Measurements from ENCODE around the gene GFPT1.
"Not testable (repeated sequence)": the region's sequence is repeated elsewhere in the genome, so short reads cannot be mapped to it uniquely, and the experiment has no call there.

GFPT1 gene

DNA sequence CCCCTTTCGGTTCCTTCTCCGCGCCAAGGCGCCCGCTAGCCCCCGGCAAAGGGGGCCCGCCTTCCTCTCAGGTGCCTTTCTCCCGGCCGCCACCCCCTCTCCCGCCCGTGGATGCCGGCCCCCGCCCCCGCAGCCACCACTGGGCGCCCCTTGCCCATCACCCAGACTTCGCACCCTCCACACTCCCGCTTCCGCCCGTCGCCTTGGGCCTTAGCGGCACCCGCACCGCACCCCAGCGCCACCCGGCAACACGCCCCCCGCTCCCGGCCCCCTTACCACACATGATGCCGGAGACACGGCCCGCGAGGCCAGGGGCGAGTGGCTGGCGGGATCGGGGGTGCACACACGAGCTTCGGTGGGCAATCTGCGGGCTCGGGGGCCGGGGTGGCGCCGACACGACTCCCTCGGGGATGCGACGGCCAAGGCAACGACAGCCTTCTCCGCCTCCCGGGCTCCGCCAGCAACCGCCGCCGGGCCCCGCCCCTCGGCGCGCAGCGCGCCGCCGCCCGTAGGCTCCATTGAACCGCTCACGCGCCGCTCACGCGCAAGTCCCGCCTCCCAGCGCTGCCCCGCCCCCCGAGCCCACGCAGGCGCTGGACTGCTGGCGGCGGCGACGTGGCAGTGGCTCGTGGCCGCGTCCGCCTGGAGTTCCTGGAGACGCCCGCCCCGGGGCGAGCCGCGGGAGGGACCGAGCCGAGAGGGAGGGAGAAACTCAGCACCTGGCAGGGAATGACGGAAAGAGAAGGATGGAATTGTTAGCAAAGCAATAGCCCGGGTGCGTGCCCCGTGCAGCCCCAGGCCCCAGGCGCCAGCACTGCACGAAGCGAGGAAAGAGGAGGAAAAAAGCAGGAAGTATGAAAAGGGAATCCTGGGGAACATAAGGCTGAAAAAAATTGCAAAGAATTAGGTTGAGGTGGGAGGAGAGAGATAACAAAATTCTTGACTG lies at the start of gene GFPT1:
Gene GFPT1 (minus strand): TSS at position 439 of the 946 bp plus-strand sequence. CDS start 156 bp downstream, at position 283.
- peak; percentile 93 for DNase-seq

DNA sequence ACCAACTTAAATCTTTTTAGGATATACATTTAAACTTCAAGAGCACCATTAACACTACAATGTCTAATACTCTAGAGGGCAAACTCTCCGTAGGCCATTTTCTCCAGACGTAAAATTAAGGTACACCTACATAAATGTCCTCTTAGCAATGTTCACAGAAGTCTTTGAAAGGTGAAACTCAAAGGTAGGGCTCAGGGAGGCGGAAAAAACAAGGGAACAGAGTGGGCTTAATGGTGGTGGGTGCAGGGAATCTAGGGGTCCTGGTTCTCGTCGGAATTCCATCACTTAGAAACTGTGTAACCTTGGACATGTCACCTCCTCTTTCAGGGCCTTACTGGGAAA lies 49.5 kb upstream of the GFPT1 start:
- DNase-seq: no peak

DNA sequence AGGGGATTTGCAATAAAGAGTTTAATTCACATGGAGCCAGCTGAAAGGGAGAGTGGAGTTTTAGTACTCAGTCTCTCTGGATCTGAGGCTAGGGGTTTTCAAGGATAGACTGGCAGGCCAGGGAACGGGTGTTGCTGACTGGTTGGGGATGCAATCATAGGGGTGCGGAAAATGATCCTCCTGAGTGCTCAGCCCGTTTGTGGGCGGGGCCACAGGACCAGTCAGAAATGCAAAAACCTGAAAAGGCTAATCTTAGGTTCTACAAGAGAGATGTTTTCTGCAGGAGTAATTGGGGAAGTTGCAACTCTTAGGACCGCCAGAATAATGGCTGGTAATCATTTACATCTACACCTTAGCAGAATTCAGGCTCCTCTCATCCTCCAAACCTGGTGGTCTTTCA lies 47.7 kb upstream of the GFPT1 start:
- no peak for DNase-seq

DNA sequence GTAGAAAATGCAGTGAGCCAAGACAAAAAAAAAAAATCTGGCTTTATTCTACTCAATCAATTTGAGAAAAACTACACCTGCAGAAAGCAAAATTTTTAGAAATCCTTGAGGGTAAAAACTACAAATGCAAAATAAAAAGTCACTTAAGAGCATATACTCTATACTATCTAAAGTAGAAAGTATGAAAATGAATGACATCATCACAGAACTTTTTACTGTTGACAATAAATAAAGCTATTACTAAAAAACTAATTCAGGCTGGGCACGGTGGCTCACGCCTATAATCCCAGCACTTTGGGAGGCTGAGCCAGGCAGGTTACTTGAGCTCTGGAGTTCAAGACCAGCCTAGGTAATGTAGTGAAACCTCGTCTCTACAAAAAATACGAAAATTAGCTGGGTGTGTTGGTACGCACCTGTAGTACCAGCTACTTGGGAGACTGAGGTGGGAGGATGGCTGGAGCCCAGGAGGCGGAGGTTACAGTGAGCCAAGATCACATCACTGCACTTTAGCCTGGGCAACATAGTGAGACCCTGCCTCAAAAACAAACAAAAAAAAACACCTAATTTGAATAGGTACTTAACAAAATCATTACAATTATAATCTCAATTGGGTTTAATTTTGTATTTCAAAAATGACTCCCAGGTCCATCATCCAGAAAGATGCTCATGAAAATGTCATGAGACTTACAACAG lies 42.6 kb upstream of the GFPT1 start:
- no peak for DNase-seq

DNA sequence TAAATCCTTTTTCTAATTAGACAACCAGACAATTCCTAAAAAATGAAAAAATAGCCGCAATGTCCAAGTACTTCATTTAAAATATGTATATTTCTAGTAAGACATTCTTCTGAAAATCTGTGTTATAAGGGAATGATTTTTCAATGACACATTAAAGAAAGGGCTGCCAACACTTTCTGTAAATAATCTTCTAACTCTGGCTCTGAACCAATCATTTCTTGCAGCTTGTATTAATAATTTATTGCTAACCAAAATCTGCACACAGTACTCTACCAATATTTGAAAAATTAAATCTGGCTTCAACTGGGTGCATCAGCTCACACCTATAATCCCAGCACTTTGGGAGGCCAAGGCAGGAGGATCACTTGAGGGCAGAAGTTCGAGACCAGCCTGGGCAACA lies 42.0 kb upstream of the GFPT1 start:
- DNase-seq: no peak

DNA sequence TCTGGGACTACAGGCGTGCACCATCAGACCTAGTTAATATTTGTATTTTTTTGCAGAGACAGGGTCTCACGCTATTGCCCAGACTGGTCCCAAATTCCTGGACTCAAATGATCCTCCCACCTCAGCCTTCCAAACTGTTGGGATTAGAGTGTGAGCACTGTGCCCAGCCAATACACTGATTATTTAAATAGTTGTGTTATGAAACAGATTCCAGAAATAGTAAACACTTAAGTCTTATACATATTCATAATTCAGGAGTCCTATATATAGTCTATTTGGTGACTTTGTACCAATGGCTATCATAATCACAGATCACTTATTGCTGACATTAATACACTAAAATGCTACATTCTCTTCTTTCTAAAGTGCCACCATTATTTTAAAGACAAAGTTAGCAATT lies 37.4 kb upstream of the GFPT1 start:
- no peak for DNase-seq

DNA sequence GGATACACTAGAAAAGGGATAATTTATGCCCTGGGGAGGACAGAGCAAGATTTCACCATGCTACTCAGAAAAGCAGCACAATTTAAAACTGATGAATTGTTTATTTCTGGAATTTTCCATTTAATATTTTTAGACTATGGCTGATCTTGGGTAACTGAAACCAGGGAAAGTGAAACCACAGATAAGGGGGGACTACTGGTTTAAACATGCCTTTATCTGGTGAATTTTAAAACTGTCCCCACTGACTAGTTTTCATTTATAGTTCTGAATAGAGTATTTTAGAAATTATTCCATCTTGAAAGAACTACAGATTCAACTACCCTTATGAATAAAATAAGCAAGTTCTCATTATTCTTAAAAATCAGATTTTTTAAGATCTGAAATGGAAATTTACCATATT lies 35.2 kb upstream of the GFPT1 start:
- no peak for DNase-seq

DNA sequence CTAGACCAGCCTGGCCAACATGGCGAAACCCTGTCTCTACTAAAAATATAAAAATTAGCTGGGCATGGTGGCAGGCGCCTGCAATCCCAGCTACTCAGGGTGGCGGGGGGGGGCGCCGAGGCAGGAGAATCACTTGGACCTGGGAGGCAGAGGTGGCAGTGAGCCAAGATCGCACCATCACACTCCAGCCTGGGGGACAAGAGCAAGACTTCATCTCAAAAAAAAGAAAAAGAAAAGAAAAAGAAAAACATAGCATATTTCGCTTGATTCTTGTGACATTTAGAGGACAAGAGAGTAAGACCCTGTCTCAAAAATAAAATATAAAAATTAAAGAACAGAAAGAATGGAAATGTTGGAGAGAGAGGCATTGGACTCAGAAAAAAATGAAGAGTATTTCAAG lies 32.1 kb upstream of the GFPT1 start:
- not testable (repeated sequence) for DNase-seq

DNA sequence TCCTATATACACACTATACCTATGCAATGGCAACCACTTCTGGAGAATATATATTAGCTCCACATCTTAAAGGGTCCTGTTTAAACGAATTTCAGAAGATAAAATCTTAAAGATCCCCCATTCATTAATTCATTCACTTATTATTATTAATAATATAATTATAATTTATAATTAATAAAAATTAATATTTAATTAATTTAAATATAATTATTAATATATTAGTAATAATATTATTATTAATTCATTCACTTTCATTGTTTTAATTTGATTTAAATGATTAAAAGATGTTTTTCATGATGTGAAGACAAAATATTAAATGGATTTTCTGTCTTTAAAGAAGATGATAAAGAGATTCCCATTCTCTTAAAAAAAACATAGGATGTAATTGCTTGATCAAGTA lies 29.1 kb upstream of the GFPT1 start:
- DNase-seq: no peak

DNA sequence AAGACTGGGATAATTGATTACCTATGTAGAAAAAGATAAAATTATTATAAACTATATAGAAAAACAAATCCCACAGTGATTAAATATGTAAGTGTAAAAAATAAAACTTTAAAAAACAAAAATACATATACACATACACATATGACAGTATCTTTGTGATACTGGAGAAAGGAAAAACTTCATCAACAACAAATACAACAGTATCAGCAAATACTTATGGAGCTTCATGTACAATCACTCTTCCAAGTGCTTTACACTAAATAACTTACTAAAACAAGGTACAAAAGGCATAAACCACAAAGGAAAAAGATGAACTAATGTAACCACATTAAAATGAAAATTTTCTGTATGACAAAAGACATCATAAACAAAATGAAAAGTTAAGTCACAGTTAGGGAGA lies 24.1 kb upstream of the GFPT1 start:
- no peak for DNase-seq

DNA sequence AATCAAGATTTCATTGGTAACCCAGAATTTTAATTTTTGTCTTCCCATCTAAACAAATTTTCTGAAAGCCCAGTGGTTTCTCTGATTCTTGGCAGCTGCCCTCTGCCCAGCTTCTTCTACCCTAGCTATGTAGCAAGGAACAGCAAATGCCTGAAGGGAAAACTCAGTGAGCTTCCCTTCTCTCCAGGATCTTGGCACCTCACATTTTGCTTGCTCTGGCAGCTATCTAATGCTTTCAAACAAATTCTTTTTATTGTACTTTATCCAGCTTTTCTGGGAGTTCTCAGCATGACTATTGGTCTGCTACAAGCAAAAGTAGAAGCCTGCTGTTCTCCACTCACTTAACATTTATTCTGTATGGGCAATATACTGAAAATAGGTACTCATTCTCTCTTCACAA lies 18.3 kb upstream of the GFPT1 start:
- no peak for DNase-seq

DNA sequence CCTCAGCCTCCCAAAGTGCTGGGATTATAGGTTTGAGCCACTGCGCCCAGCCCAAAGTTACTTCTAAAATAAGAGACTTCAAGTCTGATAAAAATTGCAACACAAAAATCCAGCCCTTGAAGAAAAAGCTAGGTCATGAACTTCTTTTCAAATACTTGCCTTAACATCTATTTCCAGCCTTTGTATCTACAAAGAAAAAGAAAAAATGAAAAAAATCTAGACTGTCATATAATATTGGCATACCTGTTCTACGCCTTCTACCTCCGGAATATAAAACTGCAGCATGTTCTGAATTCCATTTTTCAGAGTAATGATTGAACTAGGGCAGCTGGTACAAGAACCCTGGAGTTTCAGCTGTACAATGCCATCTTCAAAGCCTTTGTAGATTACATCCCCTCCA lies 13.1 kb upstream of the GFPT1 start:
- no peak for DNase-seq

DNA sequence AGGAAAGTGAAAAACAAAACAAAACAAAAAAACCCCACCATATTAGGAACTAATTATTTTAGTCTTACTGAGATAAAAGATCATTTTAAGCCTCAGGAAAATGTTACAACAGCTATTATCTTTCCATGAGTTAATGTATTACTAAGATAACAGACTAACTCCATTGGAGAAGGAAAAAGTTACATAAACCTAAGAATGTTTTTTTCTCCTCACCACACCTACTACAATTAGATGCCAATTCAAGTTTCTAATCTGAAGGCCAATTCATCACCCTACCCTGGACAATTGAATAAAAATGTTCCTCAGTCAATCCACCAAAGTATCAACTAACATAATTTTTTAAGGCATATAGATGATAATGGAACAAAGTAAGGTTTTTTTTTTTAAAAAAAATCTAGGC lies 10.2 kb upstream of the GFPT1 start:
- no peak for DNase-seq

DNA sequence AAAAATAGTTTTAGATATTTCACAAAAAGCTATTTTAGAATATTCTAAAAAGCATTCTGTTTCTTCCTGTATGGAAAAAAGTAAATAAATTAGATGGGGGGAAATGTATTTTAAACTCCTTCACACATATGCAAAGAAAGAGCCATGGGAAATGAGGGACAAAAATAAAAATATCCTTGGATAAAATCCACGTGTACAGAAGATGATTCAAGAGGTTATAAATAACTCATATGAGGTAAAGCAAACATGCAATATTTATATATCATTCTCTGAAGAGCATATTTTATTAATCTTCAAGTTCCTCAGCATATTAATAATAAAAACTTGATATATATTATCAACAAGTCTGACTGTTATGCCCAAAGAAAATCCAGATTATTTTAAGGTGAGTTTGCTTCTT lies 8.8 kb upstream of the GFPT1 start:
- DNase-seq: no peak

DNA sequence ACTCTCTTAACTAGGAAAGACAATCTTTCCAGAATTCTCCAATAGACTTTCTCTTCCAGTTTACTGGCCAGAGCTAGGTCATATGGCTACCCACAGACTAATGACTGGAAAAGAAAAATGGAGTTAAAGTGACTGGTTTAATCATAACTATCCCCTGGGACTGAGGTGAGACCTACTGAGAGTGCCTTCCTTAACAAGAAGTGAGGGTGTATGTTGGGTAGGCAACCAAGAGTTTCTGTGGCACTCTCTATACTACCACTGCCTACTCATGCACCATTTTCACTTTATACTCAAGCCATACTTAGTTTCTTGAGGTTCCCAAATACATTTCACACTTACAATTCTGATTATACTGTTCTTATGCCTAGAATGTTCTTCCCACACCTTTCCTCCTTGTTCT lies 6.9 kb upstream of the GFPT1 start:
- no peak for DNase-seq

DNA sequence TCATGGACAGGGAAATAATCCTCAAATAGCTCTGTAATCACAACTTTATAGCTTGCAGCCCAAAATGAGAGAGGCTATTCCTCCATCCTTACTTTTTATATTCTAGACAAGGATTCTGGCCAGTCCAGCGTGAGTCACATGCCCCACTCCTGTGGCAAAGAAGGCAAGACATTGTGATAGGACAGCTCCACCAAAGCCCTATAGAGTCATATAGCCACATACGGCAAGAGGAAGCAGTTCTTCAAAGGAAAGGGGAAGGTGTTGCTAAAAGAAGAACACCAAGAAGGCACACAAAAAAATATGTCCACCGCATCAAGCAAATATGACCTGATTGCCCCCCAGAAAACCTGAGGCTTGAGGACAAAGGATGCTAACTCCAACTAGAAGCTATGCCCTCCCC lies 3.4 kb upstream of the GFPT1 start:
- no peak for DNase-seq

DNA sequence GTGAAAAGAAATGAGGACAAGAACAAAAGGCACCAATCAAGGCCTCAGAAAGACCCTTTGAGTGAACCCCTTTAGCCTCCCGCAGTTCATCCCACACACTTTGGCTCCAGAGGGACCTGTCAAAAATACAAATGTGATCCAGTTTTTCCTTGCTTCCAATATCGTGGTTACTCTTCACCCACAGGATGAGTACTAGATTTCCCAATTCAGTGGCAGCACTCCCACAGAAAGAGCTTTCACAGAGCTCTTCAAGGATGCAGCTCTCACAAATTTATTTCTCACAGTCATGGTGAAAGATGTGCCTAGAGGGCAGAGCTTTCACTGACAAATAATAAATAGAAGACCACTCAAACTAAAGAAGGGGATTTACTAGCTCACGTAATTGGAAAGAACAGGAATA lies 3.0 kb upstream of the GFPT1 start:
- DNase-seq: no peak

DNA sequence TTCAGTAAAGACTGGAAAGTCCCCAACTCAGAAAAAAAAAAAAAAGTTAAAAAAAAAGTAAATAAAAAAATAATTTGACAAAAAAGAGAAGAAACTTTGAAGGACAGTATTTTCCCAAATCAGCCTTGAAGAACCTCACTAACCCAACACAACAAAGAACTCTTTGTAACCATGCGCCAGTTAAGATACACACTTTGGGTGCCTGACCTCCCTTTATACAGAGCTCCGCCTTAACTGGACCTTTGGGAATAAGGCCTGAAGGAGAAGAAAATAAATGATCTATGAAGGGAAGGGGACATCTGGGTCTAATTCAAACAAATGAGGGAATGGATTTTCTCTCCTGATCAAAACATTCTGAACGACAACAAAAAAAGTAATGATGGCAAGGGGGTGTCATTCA lies 2.2 kb upstream of the GFPT1 start:
- no peak for DNase-seq

DNA sequence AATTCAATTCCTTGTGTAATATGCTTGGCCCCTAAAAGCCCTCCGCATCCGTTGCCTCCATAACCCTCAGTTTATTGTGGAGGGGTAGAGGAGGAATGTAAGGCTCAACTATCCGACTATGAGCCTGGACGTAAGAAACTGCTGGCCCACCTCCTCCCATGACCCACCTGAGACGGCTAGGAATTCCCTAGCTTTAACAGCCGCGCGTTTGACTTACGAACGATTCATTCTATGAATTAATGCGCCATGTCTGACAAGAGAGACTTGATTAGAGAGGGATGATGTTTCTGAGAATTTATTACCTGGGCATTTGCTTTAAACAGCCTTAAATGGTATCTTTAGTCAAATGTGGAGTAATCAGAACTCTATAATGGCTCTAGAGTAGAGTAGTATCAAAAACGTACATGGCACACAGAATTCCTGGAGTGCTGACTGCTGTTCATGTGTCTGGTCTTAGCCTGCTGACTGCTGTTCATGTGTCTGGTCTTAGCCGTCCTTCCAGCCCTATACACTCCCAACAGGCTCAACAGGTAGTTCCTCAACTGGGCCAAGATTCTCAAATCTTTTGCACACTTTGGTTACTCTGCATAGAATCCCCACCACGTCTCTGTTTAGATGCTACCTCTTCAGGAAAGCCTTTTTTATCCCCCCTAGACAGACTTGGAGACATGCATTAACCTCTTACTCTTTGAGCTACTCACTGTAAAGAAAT lies 899 bp upstream of the GFPT1 start:
- DNase-seq: no peak

DNA sequence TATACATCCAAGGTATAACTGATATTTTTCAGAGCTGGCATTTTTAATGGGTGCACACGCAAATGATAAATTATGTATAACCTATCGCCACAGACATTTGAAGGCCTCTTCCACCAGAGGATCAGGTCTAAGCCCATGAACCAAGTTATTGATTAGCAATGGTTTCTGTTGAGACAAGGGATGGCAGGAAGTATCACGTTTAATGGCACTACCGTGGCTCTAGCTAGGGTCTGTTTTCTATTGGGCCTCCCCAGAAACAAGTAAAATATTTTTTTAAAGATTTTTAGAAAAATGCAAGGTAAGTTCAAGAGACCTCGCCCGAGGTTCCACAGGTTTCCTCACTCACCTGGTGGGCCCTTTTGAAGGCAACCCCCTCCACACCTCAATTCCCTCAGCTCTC lies 667 bp downstream of the GFPT1 start:
- DNase-seq: no peak

DNA sequence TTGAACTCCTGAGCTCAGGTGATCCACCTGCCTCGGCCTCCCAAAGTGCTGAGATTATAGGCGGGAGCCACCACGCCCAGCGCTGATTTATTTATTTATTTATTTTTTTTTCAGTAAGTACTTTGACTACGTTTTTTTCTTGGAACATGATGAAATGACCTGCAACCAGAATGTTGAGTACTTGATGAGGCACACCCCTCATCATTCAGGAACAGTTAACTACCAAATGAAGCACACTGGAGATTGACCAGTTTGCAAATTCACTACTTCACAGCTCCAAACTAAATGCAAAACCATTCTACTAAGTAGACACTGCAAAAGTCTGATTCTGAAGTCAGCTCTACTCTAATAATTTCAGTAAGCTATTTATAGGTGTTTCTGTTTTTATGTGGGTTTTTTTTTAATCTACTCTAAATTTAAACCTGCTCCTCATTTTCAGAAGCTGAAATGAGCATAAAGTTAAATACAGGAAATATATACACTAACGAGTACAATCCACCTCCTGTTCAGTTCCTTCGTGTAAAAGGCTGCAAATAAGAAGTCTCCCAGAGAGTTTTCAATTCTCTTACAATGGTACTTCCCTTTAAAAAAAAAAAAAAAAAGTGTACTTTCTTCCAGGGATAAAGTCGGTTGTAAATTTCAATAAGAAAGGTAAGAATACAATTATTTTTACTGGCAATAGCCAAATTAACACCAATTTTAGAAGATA lies 1.4 kb downstream of the GFPT1 start:
- DNase-seq: no peak

DNA sequence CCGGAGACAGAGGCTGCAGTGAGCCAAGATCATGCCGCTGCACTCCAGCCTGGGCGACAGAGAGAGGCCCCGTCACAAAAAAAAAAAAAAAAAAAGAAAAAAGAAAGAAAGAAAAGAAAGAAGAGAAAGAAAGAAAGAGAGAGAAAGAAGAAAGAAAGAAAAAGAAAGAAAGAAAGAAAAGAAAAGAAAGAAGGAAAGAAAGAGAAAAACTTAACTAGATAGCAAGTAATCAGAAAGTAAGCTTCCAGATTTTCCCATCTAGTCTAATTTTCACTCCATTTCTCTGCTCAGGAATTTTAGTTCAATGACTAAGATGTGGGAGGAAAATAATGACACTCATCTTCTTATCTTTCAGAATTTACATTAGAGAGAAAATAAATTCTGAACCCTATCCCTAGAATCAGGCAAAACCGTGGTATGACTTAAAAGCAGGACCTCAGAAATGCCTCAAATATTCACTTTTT lies 2.4 kb downstream of the GFPT1 start:
- no peak for DNase-seq

DNA sequence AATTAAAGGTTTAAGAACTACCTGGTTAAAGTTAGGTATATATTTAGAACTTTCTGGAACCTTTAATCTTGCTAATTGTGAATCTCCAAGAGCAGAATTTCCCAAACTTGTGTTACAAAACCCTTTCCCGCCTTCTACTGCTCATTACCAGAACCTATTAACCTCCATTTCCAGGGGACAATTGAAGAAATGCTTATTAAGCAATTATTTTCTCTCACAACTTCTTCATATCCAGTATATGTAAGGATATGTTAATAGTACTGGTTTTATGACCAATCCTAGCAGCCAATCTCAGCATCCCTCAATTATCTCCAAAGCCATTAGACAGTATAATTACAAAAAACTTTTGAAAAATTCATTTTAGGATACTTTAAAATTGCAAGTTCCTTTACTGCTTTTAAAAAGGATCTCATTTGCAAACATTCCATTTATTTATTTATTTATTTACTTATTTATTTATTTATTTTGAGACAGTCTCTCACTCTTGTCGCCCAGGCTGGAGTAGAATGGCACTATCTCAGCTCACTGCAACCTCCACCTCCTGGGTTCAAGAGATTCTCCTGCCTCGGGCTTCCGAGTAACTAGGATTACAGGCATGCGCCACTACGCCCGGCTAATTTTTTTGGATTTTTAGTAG lies 3.7 kb downstream of the GFPT1 start:
- DNase-seq: no peak

All from CD4-positive, alpha-beta T cell treated with Interleukin-12 subunit alpha and Interleukin-12 subunit beta, for 1 hour (primary cell).